Osteocyte (in vitro differentiated cells): ENCODE results near the gene LRP1B. TPM values are rescaled to one million over a fixed set of nuclear protein-coding genes. Genes with fewer than 3 reads are reported as not detected.

Source experiments
- DNase-seq: peaks from one replicate; pipeline ENCODE4 v3.0.0; 2021; ENCODE audit warnings: mixed read lengths; ENCODE audit not compliant: unreplicated experiment; ENCODE audit errors: extremely low spot score
- H3K27ac Mint-ChIP-seq: one replicate; pipeline ENCODE4 v1.8.0; 2021; ENCODE audit warnings: mild to moderate bottlenecking, mixed read lengths; ENCODE audit not compliant: unreplicated experiment
- H3K27me3 Mint-ChIP-seq: one replicate; pipeline ENCODE4 v1.8.0; 2021; ENCODE audit warnings: mixed read lengths; ENCODE audit not compliant: unreplicated experiment
- H3K36me3 Mint-ChIP-seq: one replicate; pipeline ENCODE4 v1.8.0; 2021; ENCODE audit warnings: mixed read lengths; ENCODE audit not compliant: unreplicated experiment
- H3K4me1 Mint-ChIP-seq: one replicate; pipeline ENCODE4 v1.8.0; 2021; ENCODE audit warnings: mixed read lengths; ENCODE audit not compliant: unreplicated experiment
- H3K4me3 Mint-ChIP-seq: one replicate; pipeline ENCODE4 v1.8.0; 2021; ENCODE audit warnings: mild to moderate bottlenecking, moderate library complexity, mixed read lengths; ENCODE audit not compliant: unreplicated experiment
- H3K9me3 Mint-ChIP-seq: one replicate; pipeline ENCODE4 v1.8.0; 2021; ENCODE audit warnings: mixed read lengths; ENCODE audit not compliant: unreplicated experiment
- total RNA-seq: library from RNA; stranded (reverse); gene quantifications from 2 replicates; pipeline ENCODE4 v1.2.1, GENCODE V29; 2021
- TF ChIP-seq, protein P1 (sequence below): fragments of 200-600 bp; sonication (generic); IDR thresholded peaks from 2 replicates; pipeline ENCODE4 v1.5.0; 2021; ENCODE audit warnings: antibody characterized with exemption, mild to moderate bottlenecking, moderate library complexity

Gene LRP1B
- total RNA-seq, 1 donor from 2014 or later = 3.6 TPM

DNA sequence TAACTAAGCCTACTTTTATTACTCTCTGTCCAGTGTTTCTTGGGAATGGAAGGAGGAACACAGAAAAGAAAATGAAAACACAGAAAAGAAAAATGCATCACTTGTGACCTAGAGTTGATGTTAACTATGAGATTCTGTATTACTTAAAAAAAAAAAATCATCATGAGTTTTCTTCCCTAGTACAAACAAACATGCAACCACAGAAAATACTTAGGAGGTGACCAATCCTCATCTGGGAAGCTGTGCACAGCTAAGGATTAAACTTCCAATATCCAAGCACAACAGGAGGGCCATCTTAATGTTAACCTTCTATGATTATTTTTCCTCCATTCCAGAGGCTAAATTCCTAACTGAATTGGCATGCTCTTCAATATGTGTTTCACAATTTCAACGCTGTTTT, 1140.4 kb downstream of the LRP1B start:
- no peak for DNase-seq
- TF ChIP-seq, protein P1, sequence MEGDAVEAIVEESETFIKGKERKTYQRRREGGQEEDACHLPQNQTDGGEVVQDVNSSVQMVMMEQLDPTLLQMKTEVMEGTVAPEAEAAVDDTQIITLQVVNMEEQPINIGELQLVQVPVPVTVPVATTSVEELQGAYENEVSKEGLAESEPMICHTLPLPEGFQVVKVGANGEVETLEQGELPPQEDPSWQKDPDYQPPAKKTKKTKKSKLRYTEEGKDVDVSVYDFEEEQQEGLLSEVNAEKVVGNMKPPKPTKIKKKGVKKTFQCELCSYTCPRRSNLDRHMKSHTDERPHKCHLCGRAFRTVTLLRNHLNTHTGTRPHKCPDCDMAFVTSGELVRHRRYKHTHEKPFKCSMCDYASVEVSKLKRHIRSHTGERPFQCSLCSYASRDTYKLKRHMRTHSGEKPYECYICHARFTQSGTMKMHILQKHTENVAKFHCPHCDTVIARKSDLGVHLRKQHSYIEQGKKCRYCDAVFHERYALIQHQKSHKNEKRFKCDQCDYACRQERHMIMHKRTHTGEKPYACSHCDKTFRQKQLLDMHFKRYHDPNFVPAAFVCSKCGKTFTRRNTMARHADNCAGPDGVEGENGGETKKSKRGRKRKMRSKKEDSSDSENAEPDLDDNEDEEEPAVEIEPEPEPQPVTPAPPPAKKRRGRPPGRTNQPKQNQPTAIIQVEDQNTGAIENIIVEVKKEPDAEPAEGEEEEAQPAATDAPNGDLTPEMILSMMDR = no peak
- no peaks in the 10 kb centered on the region for H3K36me3 Mint-ChIP-seq
- H3K27me3 Mint-ChIP-seq = no peaks in the 10 kb centered on the region
- peak overlapping the region; percentile 76 for H3K27ac Mint-ChIP-seq
- H3K9me3 Mint-ChIP-seq = peaks cover 7% of the 10 kb centered on the region
- H3K4me3 Mint-ChIP-seq = no peak overlapping the region
- H3K4me1 Mint-ChIP-seq = peaks cover 60% of the 10 kb centered on the region

- DNase-seq = no peak
- H3K36me3 Mint-ChIP-seq = no peaks in the 10 kb centered on the region
- H3K4me3 Mint-ChIP-seq = no peak overlapping the region
- peaks cover 3% of the 10 kb centered on the region for H3K9me3 Mint-ChIP-seq
- TF ChIP-seq, protein P1 = no peak
- no peaks in the 10 kb centered on the region for H3K27me3 Mint-ChIP-seq
- peak overlapping the region; percentile 42 for H3K27ac Mint-ChIP-seq
- H3K4me1 Mint-ChIP-seq = peaks cover 50% of the 10 kb centered on the region
Observed at GRCh38 chr2:140988597-140988996, 1142.2 kb downstream of the LRP1B start.

DNA sequence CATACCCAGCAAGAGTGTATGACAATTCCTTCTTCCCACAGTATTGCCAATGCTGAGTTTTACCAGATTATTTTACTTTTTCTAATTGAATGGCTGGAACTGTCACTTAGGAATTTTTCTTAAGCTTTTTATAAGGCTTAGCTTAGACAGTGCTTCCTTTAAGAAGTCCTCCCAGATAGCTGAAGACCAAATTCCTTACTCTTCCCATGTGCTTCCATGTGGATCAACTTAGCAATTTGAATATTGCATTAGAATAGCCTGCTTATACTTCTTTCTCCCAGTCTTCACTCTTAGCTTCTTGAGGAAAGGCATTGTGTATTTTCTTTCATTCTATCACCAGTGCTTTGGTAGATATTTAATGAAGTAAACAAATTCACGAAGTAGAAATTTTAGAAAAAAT, 1144.4 kb downstream of the LRP1B start:
- Mint-ChIP-seq H3K9me3 (peaks cover 3% of the 10 kb centered on the region), H3K27ac (no peak overlapping the region), H3K4me3 (no peak overlapping the region), H3K4me1 (peaks cover 38% of the 10 kb centered on the region), H3K27me3 (no peaks in the 10 kb centered on the region), H3K36me3 (no peaks in the 10 kb centered on the region)
- no peak for DNase-seq
- TF ChIP-seq, protein P1 = no peak

GRCh38 chr2:140975237-140975636, 1155.6 kb downstream of the LRP1B start:
- TF ChIP-seq, protein P1 = no peak
- Mint-ChIP-seq H3K27ac (no peak overlapping the region), H3K9me3 (no peaks in the 10 kb centered on the region), H3K36me3 (no peaks in the 10 kb centered on the region), H3K27me3 (no peaks in the 10 kb centered on the region), H3K4me1 (peaks cover 4% of the 10 kb centered on the region), H3K4me3 (no peak overlapping the region)
- DNase-seq = no peak

GRCh38 chr2:140972724-140973123, 1158.1 kb downstream of the LRP1B start:
- Mint-ChIP-seq H3K4me3 (no peak overlapping the region), H3K27ac (no peak overlapping the region), H3K4me1 (peaks cover 4% of the 10 kb centered on the region), H3K27me3 (no peaks in the 10 kb centered on the region), H3K36me3 (no peaks in the 10 kb centered on the region), H3K9me3 (no peaks in the 10 kb centered on the region)
- no peak for DNase-seq
- TF ChIP-seq, protein P1 = no peak
